ENCODE data around the gene KLF16.

The KLF16 gene

DNA sequence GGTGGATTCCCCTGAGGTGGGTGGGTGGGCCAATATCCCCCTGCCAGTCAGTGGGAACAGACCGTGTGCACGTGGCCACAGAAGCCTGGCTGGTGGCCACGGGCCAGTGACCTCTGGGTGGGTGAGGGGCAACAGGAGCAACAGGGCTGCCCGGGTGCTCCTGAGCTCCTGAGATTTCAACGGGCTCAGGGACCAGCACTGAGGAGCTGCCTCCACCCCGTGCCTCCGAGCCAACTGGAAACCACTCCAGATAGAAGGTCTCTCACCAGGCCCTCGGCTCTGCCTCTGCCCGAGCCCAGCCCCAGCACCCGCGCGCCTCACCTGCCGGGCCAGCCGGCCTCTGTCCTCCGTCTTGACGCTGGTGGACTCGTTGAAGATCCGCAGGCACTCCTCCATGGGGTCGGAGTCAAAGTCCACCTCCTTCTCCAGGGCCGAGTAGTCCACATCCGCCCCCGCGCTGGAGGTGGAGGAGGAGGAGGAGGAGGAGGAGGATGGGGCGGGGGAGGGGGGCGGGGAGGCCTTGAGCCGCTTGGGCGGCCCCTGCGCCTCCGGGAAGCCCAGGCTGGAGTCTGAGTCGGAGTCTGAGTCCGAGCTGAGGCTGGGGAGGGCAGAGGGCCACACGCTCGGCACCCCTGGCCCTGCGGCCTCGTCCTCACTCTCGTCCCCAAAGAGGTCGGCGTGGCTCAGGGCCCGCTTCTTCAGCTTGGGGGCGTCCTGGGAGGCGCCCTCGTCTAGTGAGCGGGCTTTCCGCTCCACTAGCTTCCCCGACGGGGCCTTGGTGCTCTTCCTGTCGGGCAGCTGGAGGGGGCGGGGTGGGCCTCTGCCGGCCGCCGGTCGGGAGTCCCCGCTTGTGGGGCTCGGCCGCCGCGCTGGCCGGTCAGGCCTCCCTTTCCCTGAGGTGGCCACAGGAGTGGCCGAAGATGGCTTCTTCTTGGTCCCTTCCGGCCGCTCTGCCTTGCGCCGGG, 36.5 kb downstream of the KLF16 start:
- peaks cover 4% of the 10 kb centered on the region for H3K4me1 Mint-ChIP-seq

DNA sequence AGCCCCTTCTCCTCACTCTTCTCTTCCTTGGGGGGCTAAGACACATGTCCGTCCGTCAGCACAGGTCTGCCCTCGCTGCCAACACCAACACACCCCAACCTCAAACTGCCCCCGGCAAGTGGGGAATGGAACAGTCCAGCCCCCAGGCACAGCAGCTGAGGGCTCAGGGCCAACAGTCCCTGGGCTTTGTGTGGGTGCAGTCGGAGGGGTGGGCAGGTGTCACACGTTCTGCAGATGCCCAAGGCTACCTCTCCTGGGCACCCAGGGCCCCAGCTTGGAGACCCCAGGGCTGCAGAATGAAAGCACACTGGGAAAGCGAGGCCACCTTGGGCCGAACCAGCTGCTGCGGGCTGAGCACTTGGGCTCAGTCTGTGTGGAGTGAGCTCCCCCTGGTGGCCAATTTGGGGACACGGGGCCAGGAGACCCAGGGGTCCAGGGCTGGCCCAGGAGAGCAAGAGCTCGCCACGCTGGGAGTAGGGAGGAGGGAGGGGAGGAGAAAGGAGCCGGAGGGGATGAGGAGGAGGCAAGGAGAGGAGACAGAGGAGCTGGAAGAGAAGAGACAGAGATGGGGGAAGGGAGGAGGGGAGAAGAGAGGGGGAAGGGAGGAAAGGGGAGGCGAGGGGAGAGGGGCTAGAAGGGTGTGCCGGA, 37.3 kb downstream of the KLF16 start:
- Mint-ChIP-seq H3K4me3 (peak overlapping the region in 2 of 3 experiments; percentile 69 to 71), H3K27me3 (ENCODE audit: low read depth) (no peaks in the 10 kb centered on the region), H3K36me3 (ENCODE audit: low read depth) (peaks cover 22% of the 10 kb centered on the region), H3K9me3 (no peaks in the 10 kb centered on the region), H3K4me1 (peaks cover 4% of the 10 kb centered on the region), H3K27ac (peak overlapping the region in 2 of 3 experiments; percentile 76 to 91)
- TF ChIP-seq, protein P1, sequence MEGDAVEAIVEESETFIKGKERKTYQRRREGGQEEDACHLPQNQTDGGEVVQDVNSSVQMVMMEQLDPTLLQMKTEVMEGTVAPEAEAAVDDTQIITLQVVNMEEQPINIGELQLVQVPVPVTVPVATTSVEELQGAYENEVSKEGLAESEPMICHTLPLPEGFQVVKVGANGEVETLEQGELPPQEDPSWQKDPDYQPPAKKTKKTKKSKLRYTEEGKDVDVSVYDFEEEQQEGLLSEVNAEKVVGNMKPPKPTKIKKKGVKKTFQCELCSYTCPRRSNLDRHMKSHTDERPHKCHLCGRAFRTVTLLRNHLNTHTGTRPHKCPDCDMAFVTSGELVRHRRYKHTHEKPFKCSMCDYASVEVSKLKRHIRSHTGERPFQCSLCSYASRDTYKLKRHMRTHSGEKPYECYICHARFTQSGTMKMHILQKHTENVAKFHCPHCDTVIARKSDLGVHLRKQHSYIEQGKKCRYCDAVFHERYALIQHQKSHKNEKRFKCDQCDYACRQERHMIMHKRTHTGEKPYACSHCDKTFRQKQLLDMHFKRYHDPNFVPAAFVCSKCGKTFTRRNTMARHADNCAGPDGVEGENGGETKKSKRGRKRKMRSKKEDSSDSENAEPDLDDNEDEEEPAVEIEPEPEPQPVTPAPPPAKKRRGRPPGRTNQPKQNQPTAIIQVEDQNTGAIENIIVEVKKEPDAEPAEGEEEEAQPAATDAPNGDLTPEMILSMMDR (IDR thresholded peaks at IDR 0.05; ENCODE audit: unreplicated experiment in 3 of 3), result peak; percentile 82 to 93 (median 91)

More for the DNA sequence above, 36.5 kb downstream of the KLF16 start:
- H3K27ac Mint-ChIP-seq, result peak overlapping the region in 2 of 3 experiments; percentile 74 to 91
- TF ChIP-seq, protein P1 (IDR thresholded peaks at IDR 0.05; ENCODE audit: unreplicated experiment in 3 of 3), result no peak
- H3K27me3 Mint-ChIP-seq (ENCODE audit: low read depth), result no peaks in the 10 kb centered on the region
- peak overlapping the region in 2 of 3 experiments; percentile 69 to 71 for H3K4me3 Mint-ChIP-seq
- peaks cover 17% of the 10 kb centered on the region for H3K36me3 Mint-ChIP-seq (ENCODE audit: low read depth)
- H3K9me3 Mint-ChIP-seq, result no peaks in the 10 kb centered on the region

DNA sequence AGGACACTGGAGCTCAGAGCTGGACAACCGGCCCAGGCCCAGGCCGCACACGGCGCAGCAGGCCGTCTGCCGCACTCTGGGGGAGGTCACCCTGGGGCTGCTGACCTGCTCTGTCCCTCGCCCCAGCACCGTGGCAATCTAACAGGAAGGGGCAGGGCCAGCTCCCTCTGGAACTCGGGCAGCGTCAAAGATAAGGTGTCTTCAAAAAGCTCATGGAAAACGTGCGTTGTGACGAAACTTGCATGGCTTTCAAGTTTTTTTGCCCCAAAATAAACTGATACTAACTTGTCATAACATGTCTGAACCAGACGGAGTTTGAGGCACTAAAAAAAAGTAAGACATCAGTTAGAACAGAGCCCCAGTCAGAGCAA, 39.1 kb downstream of the KLF16 start:
- TF ChIP-seq, protein P1 (IDR thresholded peaks at IDR 0.05; ENCODE audit: unreplicated experiment in 3 of 3), result no peak
- H3K36me3 Mint-ChIP-seq (ENCODE audit: low read depth), result peaks cover 28% of the 10 kb centered on the region
- no peaks in the 10 kb centered on the region for H3K27me3 Mint-ChIP-seq (ENCODE audit: low read depth)
- no peaks in the 10 kb centered on the region for H3K9me3 Mint-ChIP-seq
- peaks cover 4% of the 10 kb centered on the region for H3K4me1 Mint-ChIP-seq
- H3K4me3 Mint-ChIP-seq, result no peak overlapping the region
- H3K27ac Mint-ChIP-seq, result peak overlapping the region in 1 of 3 experiments; percentile 29

GRCh38 chr19:1823539-1824251, 39.7 kb downstream of the KLF16 start:
- peaks cover 28% of the 10 kb centered on the region for H3K36me3 Mint-ChIP-seq (ENCODE audit: low read depth)
- no peaks in the 10 kb centered on the region for H3K9me3 Mint-ChIP-seq
- no peaks in the 10 kb centered on the region for H3K27me3 Mint-ChIP-seq (ENCODE audit: low read depth)
- H3K4me3 Mint-ChIP-seq, result no peak overlapping the region
- TF ChIP-seq, protein P1 (IDR thresholded peaks at IDR 0.05; ENCODE audit: unreplicated experiment in 3 of 3), result no peak
- H3K27ac Mint-ChIP-seq, result no peak overlapping the region
- peaks cover 4% of the 10 kb centered on the region for H3K4me1 Mint-ChIP-seq

GRCh38 chr19:1823020-1823419, 40.4 kb downstream of the KLF16 start:
- Mint-ChIP-seq H3K9me3 (no peaks in the 10 kb centered on the region), H3K27ac (no peak overlapping the region), H3K27me3 (ENCODE audit: low read depth) (no peaks in the 10 kb centered on the region), H3K4me1 (peaks cover 4% of the 10 kb centered on the region), H3K36me3 (ENCODE audit: low read depth) (peaks cover 28% of the 10 kb centered on the region), H3K4me3 (no peak overlapping the region)
- TF ChIP-seq, protein P1 (IDR thresholded peaks at IDR 0.05; ENCODE audit: unreplicated experiment in 3 of 3), result no peak
